Measurements from ENCODE around the gene TRAPPC12.

The TRAPPC12 gene

GRCh38 chr2:3459185-3460015 is 79.9 kb downstream of the TRAPPC12 start:
- ATAC-seq = no peak
- TF ChIP-seq GLIS3 (CRISPR knock-in tag; IDR thresholded peaks at IDR 0.05) (no peak), RARB (CRISPR knock-in tag; IDR thresholded peaks at IDR 0.05) (no peak), OSR1 (CRISPR knock-in tag; IDR thresholded peaks at IDR 0.05) (no peak), TOX (CRISPR knock-in tag; IDR thresholded peaks at IDR 0.05; ENCODE audit: borderline replicate concordance) (no peak), TSHZ2 (CRISPR knock-in tag; IDR thresholded peaks at IDR 0.05) (no peak; the same call in 1 of the 2 replicates), CSDC2 (CRISPR knock-in tag; IDR thresholded peaks at IDR 0.05) (no peak), ZC3H10 (CRISPR knock-in tag; IDR thresholded peaks at IDR 0.05) (no peak), ZNF70 (CRISPR knock-in tag; IDR thresholded peaks at IDR 0.05) (no peak), ZFP3 (CRISPR knock-in tag; IDR thresholded peaks at IDR 0.05) (no peak), POU6F1 (CRISPR knock-in tag; IDR thresholded peaks at IDR 0.05; ENCODE audit: borderline replicate concordance, low read depth) (no peak), TCF4 (CRISPR knock-in tag; IDR thresholded peaks at IDR 0.05; ENCODE audit: borderline replicate concordance) (no peak)

- no peak for TF ChIP-seq CSRNP3 (CRISPR knock-in tag; IDR thresholded peaks at IDR 0.05)
- TF ChIP-seq SNAI2 (CRISPR knock-in tag; IDR thresholded peaks at IDR 0.05) = no peak
- TF ChIP-seq TCF4 (CRISPR knock-in tag; IDR thresholded peaks at IDR 0.05; ENCODE audit: borderline replicate concordance) = no peak
- no peak for TF ChIP-seq RARB (CRISPR knock-in tag; IDR thresholded peaks at IDR 0.05)
- ATAC-seq = no peak
Observed at GRCh38 chr2:3460156-3460555, 80.7 kb downstream of the TRAPPC12 start.

GRCh38 chr2:3460831-3461800 is 81.6 kb downstream of the TRAPPC12 start:
- TF ChIP-seq RARB (CRISPR knock-in tag; IDR thresholded peaks at IDR 0.05) (no peak), ESRRG (CRISPR knock-in tag; IDR thresholded peaks at IDR 0.05) (no peak), SNAI2 (CRISPR knock-in tag; IDR thresholded peaks at IDR 0.05) (no peak), CSRNP3 (CRISPR knock-in tag; IDR thresholded peaks at IDR 0.05) (no peak), ZNF70 (CRISPR knock-in tag; IDR thresholded peaks at IDR 0.05) (no peak), OSR1 (CRISPR knock-in tag; IDR thresholded peaks at IDR 0.05) (no peak), PATZ1 (CRISPR knock-in tag; IDR thresholded peaks at IDR 0.05; ENCODE audit: borderline replicate concordance) (no peak), ZFP3 (CRISPR knock-in tag; IDR thresholded peaks at IDR 0.05) (no peak), TSHZ2 (CRISPR knock-in tag; IDR thresholded peaks at IDR 0.05) (no peak), ISL1 (CRISPR knock-in tag; IDR thresholded peaks at IDR 0.05) (no peak), CREB5 (CRISPR knock-in tag; IDR thresholded peaks at IDR 0.05; ENCODE audit: low read depth) (no peak), GLIS3 (CRISPR knock-in tag; IDR thresholded peaks at IDR 0.05) (no peak), ZFP30 (CRISPR knock-in tag; IDR thresholded peaks at IDR 0.05) (no peak), BACH2 (CRISPR knock-in tag; IDR thresholded peaks at IDR 0.05; ENCODE audit: borderline replicate concordance) (no peak), ARNTL (CRISPR knock-in tag; IDR thresholded peaks at IDR 0.05; ENCODE audit: borderline replicate concordance, low read depth) (no peak), PPARA (CRISPR knock-in tag; IDR thresholded peaks at IDR 0.05; ENCODE audit: borderline replicate concordance) (no peak)
- ATAC-seq = no peak

All from SK-N-SH treated with all-trans-retinoic acid at 6 μM for 48 hours (cell line).